ENCODE data around the gene TIFAB.

Gene TIFAB

DNA sequence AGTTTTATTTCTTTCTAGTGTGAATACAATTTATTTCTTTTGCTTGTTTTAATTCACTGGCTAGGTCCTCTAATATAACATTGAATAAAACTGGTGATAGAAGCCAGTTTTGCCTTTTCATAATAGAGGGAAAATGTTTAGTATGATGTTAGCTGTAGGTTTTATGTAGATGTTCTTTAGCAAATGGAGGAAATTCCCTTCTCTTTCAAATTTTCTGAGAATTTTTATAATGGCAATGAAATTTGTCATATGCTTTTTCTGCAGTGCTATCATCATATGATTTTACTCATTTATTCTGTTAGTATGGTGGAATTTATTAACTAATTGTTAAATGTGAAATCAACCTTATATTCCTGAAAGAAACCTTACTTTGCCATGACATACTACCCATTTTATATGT is 35.1 kb downstream of the TIFAB start:
- no peak for DNase-seq

GRCh38 chr5:135405082-135405481 is 47.1 kb downstream of the TIFAB start:
- no peak for DNase-seq

- DNase-seq: no peak
Observed at GRCh38 chr5:135402031-135402430, 50.1 kb downstream of the TIFAB start.

DNA sequence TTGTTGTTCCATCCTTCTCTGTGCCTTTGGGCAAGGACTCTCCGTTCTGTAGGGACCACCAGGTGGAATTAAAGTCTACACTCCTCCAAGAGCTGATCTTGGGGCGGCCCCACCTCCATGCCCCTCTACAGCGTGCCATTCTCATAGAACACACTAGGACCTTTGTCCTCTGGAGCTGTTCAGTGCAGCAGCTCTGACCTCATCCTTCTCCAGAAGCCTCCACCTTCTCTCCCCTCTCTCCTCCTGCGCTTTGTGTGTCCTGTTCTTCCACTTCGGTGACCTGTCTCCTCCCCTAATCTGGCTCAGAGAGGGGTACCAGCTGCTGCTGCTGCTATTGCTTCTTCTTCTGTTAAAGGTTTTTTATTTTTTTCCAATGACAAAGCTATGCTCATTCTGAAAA is 51.3 kb downstream of the TIFAB start:
- no peak for DNase-seq

DNA sequence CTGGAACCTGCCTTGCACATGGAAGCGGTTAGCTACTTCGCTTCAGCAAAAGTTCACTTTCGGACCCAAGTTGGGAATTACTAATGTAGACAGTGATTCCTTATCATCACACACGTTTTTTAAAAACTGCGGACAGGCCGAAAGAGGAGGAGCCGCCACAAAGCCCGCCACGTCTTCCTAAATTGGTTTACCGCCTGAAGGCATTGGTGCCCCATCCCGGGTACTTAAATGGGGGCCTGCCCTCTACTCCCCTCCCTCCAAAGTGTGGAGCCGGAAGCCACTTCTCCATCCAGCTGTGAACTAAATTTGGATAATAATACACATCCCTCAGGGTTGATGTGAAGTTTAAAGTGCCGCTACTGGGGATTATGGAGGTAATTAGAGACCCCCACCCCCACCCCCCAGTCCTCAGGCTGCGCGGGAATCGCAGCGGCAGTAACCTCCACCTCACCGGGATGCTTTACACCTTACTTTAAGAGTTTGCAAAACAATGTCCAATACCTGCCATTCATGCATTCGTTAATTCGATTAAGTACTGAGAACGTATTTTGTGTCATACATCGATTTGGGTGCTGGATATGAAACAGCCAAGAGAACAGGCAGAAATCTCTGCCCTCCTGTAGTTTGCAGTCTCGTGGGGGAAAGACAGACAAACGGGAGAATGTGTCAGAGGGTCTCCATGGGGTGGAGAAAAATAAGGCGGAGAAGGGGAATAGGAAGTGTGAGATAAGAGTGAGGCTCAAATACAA is 52.2 kb downstream of the TIFAB start:
- peak; percentile 33 for DNase-seq

- peak; percentile 73 for DNase-seq
Observed at GRCh38 chr5:135398855-135399793, 53.0 kb downstream of the TIFAB start, which contains the start of gene MACROH2A1. MACROH2A1 (minus strand) TSS chr5:135399231; CDS start chr5:135389093, 10,138 bp downstream.

- no peak for DNase-seq
Observed at GRCh38 chr5:135398160-135398854, 53.8 kb downstream of the TIFAB start.
